HUDEP-2 (cell line): Measurements from ENCODE around the gene EPB41L3.

Experiments
- DNase-seq, 76 experiments: peaks; one replicate each; lab custom pipeline; 2025; ENCODE audit not compliant: unreplicated experiment in 76 of 76; lab: John Stamatoyannopoulos, UW

The EPB41L3 gene

GRCh38 chr18:5456577-5457461, 87.0 kb downstream of the EPB41L3 start:
- DNase-seq = no peak

GRCh38 chr18:5455674-5456073, 88.1 kb downstream of the EPB41L3 start:
- DNase-seq = no peak

GRCh38 chr18:5452943-5453443, 90.8 kb downstream of the EPB41L3 start:
- DNase-seq = no peak

- DNase-seq = no peak
Observed at GRCh38 chr18:5451871-5452270, 91.9 kb downstream of the EPB41L3 start.

- DNase-seq = no peak
Observed at GRCh38 chr18:5451150-5451549, 92.6 kb downstream of the EPB41L3 start.

DNA sequence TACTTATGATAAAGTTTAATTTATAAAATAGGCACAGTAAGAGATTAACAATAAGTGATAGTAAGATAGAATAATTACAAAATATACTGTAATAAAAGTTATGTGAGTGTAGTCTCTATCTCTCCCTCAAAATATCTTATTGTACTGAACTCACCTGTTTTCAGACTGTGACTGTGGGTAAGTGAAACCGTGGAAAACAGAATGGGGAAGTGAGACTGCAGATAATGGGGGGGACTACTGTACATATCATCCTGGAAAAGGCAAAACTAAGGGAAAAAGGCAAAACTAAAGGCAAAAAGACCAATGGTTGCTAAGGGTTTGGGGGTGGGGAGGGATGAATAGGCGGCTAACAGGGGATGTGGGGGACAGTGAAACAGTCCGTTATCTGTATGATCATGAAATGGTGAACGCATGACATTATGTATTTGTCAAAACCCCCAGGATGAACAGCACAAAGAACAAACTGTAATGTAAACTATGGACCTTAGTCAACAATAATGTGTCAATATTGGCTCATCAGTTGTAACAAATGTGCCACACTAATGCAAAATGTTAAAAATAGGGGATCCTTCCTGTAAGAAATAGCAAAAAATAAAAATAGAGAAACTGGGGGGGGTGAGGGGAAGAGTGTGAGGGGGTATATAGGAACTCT, 93.8 kb downstream of the EPB41L3 start:
- no peak for DNase-seq

DNA sequence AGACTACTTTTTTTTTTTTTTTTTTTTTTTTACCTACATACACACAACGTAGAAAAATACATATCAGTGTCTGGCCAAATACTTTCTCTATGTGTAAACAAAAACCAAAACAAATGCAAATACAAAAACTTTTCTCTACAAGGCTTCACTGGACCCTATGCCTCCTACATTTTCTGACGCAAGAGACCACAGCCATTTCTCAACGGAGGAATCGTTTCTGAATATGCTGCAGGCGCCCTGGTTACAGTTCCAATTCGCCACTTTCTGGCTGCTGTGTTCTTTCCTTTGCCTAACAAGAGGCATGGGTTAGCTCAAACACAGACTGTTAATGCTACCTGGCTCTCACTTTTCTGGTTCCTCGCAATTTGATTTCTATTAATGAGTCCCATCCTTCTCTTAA, 96.4 kb downstream of the EPB41L3 start:
- DNase-seq = no peak

- DNase-seq = no peak
Observed at GRCh38 chr18:5444847-5445246, 99.0 kb downstream of the EPB41L3 start.

DNA sequence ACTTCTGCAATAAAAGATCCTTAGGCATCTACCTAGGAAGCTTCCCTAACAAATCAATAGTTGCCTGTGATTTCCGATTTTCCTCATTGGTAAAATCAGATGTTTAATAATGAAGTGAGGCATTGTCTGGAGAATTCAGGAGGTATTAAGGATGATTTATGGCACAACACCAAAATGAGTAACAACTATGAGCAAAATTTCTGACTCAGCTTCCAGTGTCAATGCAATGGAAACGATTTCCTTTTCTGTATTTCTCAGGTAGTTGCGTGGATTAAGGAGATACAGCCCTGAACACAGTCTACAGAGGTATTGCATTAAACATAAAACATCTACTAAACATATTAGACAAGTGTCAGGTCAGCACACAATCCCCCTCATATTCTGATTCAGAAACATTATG, 99.5 kb downstream of the EPB41L3 start:
- no peak for DNase-seq

DNA sequence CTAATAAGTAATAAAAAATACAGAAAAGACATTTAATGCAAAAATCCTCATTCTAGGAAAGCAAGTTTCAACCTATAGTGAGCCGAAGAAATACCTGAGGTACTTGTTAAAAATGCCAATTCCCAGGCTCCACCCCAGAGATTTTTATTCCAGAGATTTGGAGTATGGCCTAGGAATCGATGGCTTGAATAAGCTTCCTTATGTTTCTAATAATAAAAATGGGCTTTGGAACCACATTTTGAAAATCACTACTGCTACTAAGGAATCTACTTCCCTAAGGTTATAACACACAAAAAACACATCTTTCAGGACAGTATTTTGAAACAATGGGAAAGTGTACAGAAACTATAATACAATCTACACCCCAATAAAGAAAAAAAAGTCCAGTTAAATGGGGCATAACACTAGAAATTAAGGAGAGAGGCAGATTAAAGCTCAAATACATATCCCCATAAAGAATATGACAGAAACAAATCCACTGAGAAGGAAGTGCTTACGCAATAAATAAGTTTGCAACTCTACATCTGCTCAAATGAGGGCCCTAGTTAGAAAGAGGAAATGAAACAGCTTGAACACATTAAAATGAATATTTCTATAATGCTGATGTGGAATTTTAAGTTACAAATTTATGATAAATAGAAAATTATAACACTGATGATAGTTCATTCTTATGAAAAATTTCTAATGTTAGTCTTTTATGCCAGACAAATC, 103.7 kb downstream of the EPB41L3 start:
- DNase-seq = no peak

GRCh38 chr18:5434425-5434824, 109.4 kb downstream of the EPB41L3 start:
- no peak for DNase-seq

GRCh38 chr18:5431836-5432575, 111.8 kb downstream of the EPB41L3 start:
- no peak for DNase-seq

DNA sequence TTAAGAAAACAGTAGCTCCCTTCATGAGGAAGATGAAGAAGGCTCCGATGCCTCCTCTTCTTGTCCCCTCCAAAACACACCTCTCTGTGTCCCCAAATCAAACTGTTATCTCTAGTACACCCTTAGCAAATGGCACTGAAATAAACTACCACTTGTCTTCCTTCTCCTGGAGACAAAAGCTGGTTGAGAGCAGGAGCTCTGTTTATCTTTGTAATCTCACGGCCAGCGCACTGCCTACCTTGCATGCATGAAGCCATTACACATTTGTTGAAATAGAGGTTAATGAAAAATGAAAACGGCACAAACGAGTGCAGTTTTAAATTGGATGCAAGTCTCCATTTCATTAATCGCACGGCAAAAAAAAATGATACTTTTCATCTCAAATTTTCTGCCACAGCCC, 113.7 kb downstream of the EPB41L3 start:
- DNase-seq = no peak

- no peak for DNase-seq
Observed at GRCh38 chr18:5429681-5430080, 114.1 kb downstream of the EPB41L3 start.

- no peak for DNase-seq
Observed at GRCh38 chr18:5425721-5426120, 118.1 kb downstream of the EPB41L3 start.

GRCh38 chr18:5424903-5425664, 118.7 kb downstream of the EPB41L3 start:
- peak in 6 of 76 experiments; percentile 0 to 19 (median 8) for DNase-seq

GRCh38 chr18:5422626-5423025, 121.2 kb downstream of the EPB41L3 start:
- DNase-seq = no peak

- no peak for DNase-seq
Observed at GRCh38 chr18:5421981-5422380, 121.8 kb downstream of the EPB41L3 start.

DNA sequence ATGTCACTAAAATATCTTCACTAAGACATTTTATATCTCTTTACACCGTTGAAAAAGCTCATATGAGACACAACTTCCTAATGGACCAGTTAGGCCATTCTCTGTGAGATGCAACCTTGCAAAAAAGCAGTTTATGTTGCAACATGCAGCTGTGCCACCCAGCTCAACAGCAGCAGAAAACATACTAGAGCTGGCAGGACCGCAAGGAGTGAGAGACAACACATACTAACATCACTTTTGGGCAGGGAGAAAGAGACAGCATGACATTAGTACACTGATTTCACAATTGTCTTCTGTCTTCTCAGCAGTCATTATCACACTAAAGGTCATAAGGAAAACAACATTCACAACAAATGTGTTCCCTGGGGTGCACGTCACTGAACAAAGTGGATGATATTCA, 122.9 kb downstream of the EPB41L3 start:
- DNase-seq = peak in 1 of 76 experiments; percentile 3

GRCh38 chr18:5419601-5420000, 124.2 kb downstream of the EPB41L3 start:
- DNase-seq = no peak
